Smooth muscle cell (in vitro differentiated cells): ENCODE measurements around the gene EDC4. TPM values are rescaled to one million over a fixed set of nuclear protein-coding genes. Genes with fewer than 3 reads are reported as not detected.
A peak's percentile ranks its signal among the peaks of the same experiment; 100 is the strongest.

Experiments
- DNase-seq: peaks from one replicate; lab custom pipeline; 2025; ENCODE audit not compliant: unreplicated experiment; lab: John Stamatoyannopoulos, UW
- H2AFZ ChIP-seq: fragments of 200-600 bp; sonication (generic); 2 replicates; pipeline ENCODE4 v1.6.0; 2016; ENCODE audit warnings: antibody characterized with exemption, low read depth, mild to moderate bottlenecking
- H3F3A ChIP-seq: fragments of 200-600 bp; sonication (generic); 2 replicates; pipeline ENCODE4 v1.6.0; 2017; ENCODE audit warnings: antibody characterized with exemption, low read depth
- H3K27ac ChIP-seq: fragments of 200-600 bp; sonication (generic); 2 replicates; pipeline ENCODE4 v1.5.1; 2016; ENCODE audit warnings: low read depth, mild to moderate bottlenecking
- H3K27me3 ChIP-seq: fragments of 200-600 bp; sonication (generic); 2 replicates; pipeline ENCODE4 v1.6.1; 2016; ENCODE audit warnings: low read depth, mild to moderate bottlenecking
- H3K36me3 ChIP-seq: fragments of 200-600 bp; sonication (generic); 2 replicates; pipeline ENCODE4 v1.5.1; 2016; ENCODE audit warnings: low read depth
- H3K4me1 ChIP-seq: fragments of 200-600 bp; sonication (generic); 2 replicates; pipeline ENCODE4 v1.5.1; 2016; ENCODE audit warnings: low read depth
- H3K4me2 ChIP-seq: fragments of 200-600 bp; sonication (generic); 2 replicates; pipeline ENCODE4 v1.6.0; 2016; ENCODE audit warnings: mild to moderate bottlenecking
- H3K4me3 ChIP-seq: fragments of 200-600 bp; sonication (generic); 2 replicates; pipeline ENCODE4 v1.5.1; 2016; ENCODE audit warnings: mild to moderate bottlenecking
- H3K79me2 ChIP-seq: fragments of 200-600 bp; sonication (generic); 2 replicates; pipeline ENCODE4 v1.6.0; 2016; ENCODE audit warnings: low read depth, mild to moderate bottlenecking
- H3K9ac ChIP-seq: fragments of 200-600 bp; sonication (generic); 2 replicates; pipeline ENCODE4 v1.6.0; 2016; ENCODE audit warnings: low read depth
- H3K9me3 ChIP-seq: fragments of 200-600 bp; sonication (generic); replicated peaks from 2 replicates; pipeline ENCODE4 v1.5.1; 2016; ENCODE audit warnings: low read depth
- H4K20me1 ChIP-seq: fragments of 200-600 bp; sonication (generic); 2 replicates; pipeline ENCODE4 v1.6.0; 2016; ENCODE audit warnings: low read depth
- WGBS: methylation state at CpG from one replicate; pipeline ENCODE4 v1.1.7; 2016; ENCODE audit warnings: low lambda C conversion rate; 5-methylcytosine and 5-hydroxymethylcytosine counted together
- polyA plus RNA-seq: library from polyadenylated mRNA; unstranded; fragments of >200 nt; fragmentation: Nextera tagmentation; extraction: Ambion mirVana; gene quantifications from 2 replicates; pipeline ENCODE4 v1.2.1, GENCODE V29; 2016
- total RNA-seq: library from RNA; depleted of rRNA; stranded (reverse); fragments of >200 nt; gene quantifications from 2 replicates; pipeline ENCODE4 v1.2.3, GENCODE V29; 2014
- TF ChIP-seq, protein P1 (sequence below): fragments of 200-600 bp; sonication (generic); IDR thresholded peaks from 2 replicates; pipeline ENCODE4 v1.5.1; 2017; ENCODE audit warnings: borderline replicate concordance, mild to moderate bottlenecking, antibody characterized with exemption; ENCODE audit not compliant: insufficient read depth, poor library complexity, severe bottlenecking

The EDC4 gene
- total and polyA plus RNA-seq, 2 experiments from 2014 or later = 46.3 to 64.5 TPM

DNA sequence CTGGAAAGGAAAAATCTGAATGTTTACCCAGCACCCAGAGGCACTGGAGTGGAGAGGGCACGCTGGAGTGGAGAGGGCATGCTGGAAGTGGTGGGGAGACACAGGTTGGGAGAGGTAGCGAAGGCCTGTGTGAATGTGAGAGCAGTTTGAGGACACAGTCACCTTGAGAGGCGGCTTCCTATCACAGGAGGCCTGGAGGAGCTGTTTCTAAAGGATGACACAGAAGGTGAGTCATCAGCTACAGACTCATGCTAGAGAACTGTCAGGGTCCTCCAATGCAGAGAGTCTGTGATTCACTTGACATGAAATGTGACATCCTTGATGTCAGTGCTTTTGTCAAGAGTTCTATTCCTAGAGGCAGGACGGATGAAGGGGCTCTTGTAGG lies 45.0 kb downstream of the EDC4 start:
- Histone ChIP-seq H3K4me2 (no peak overlapping the region), H3F3A (peaks cover 10% of the 10 kb centered on the region), H3K4me3 (no peak overlapping the region), H3K4me1 (no peaks in the 10 kb centered on the region), H2AFZ (no peak overlapping the region), H4K20me1 (peaks cover 94% of the 10 kb centered on the region), H3K79me2 (peaks cover 24% of the 10 kb centered on the region), H3K27ac (peak overlapping the region; percentile 79), H3K9ac (peak overlapping the region; percentile 36), H3K27me3 (no peaks in the 10 kb centered on the region), H3K9me3 (no peaks in the 10 kb centered on the region), H3K36me3 (no peaks in the 10 kb centered on the region)
- TF ChIP-seq, protein P1, sequence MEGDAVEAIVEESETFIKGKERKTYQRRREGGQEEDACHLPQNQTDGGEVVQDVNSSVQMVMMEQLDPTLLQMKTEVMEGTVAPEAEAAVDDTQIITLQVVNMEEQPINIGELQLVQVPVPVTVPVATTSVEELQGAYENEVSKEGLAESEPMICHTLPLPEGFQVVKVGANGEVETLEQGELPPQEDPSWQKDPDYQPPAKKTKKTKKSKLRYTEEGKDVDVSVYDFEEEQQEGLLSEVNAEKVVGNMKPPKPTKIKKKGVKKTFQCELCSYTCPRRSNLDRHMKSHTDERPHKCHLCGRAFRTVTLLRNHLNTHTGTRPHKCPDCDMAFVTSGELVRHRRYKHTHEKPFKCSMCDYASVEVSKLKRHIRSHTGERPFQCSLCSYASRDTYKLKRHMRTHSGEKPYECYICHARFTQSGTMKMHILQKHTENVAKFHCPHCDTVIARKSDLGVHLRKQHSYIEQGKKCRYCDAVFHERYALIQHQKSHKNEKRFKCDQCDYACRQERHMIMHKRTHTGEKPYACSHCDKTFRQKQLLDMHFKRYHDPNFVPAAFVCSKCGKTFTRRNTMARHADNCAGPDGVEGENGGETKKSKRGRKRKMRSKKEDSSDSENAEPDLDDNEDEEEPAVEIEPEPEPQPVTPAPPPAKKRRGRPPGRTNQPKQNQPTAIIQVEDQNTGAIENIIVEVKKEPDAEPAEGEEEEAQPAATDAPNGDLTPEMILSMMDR = no peak
- no peak for DNase-seq
- WGBS = 33% methylated on average over 4 of the region's 4 CpGs

GRCh38 chr16:67919622-67920221 lies 46.9 kb downstream of the EDC4 start:
- Histone ChIP-seq H3K4me1 (no peaks in the 10 kb centered on the region), H3K27me3 (no peaks in the 10 kb centered on the region), H3K79me2 (peaks cover 24% of the 10 kb centered on the region), H3F3A (peaks cover 10% of the 10 kb centered on the region), H4K20me1 (peaks cover 100% of the 10 kb centered on the region), H3K4me2 (no peak overlapping the region), H3K9me3 (no peaks in the 10 kb centered on the region), H3K36me3 (no peaks in the 10 kb centered on the region), H3K4me3 (no peak overlapping the region), H3K9ac (no peak overlapping the region), H3K27ac (no peak overlapping the region), H2AFZ (no peak overlapping the region)
- DNase-seq = no peak
- WGBS = 94% methylated on average over 6 of the region's 6 CpGs
- TF ChIP-seq, protein P1 = no peak

DNA sequence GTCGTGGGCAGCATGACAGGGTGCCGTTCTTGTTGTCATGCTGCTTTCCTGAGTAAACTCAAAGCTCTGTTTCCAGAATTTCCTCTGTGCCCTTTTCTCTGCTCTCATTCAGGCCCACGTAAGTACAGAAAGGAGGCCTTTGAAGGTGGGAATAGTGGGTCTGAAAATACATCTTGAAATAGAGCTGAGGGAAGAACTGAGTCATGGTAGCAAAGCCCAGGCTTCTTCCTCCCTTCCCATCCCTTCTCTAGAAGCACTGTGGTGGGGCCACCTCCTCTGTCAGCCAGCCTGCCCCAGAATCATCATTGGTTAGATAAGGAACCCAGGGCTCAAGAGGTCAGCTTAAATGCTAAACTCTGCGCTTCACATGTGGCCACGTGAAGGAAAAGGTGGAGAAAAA lies 49.4 kb downstream of the EDC4 start:
- Histone ChIP-seq H2AFZ (no peak overlapping the region), H3K4me2 (peak overlapping the region; percentile 54), H3K4me1 (no peaks in the 10 kb centered on the region), H3F3A (peaks cover 5% of the 10 kb centered on the region), H3K27me3 (no peaks in the 10 kb centered on the region), H3K9me3 (no peaks in the 10 kb centered on the region), H4K20me1 (peaks cover 100% of the 10 kb centered on the region), H3K79me2 (peaks cover 17% of the 10 kb centered on the region), H3K36me3 (no peaks in the 10 kb centered on the region), H3K27ac (peak overlapping the region; percentile 77), H3K9ac (peak overlapping the region; percentile 15), H3K4me3 (no peak overlapping the region)
- TF ChIP-seq, protein P1 = no peak
- DNase-seq = no peak
- WGBS = 47% methylated on average over 5 of the region's 5 CpGs

DNA sequence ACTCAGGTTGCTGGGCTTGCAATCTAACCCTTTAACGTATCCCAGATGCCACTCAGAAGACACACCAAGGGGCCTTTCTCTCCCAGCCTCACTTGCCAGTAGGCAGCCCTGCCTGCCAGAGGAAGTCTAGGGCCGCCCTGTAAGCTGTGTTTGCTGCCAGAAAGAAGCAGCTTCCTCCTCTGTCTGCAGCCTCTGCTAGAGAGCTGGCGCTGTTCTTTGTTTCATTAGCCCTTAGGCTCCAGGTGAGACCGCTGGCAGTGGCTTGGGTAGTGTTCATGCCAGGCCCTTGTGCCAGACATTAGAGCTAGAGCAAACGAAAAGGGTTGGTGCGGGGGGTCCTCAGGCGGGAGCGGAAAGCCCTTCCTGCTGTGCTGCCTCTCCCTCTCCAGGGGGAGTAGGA lies 49.9 kb downstream of the EDC4 start:
- no peak for DNase-seq
- Histone ChIP-seq H3K79me2 (peaks cover 17% of the 10 kb centered on the region), H3K9me3 (no peaks in the 10 kb centered on the region), H3K27me3 (no peaks in the 10 kb centered on the region), H3K4me1 (no peaks in the 10 kb centered on the region), H3K9ac (no peak overlapping the region), H3K36me3 (no peaks in the 10 kb centered on the region), H3K4me2 (no peak overlapping the region), H3F3A (peaks cover under 1% of the 10 kb centered on the region), H2AFZ (no peak overlapping the region), H3K4me3 (no peak overlapping the region), H3K27ac (peak overlapping the region; percentile 77), H4K20me1 (peaks cover 100% of the 10 kb centered on the region)
- 88% methylated on average over 8 of the region's 8 CpGs for WGBS
- TF ChIP-seq, protein P1 = no peak
